Gastroesophageal sphincter (tissue), 4 donors: ENCODE measurements around the gene KLC1. TPM values are rescaled to one million over a fixed set of nuclear protein-coding genes. Genes with fewer than 3 reads are reported as not detected.

Source experiments
- ATAC-seq: fragments of 150-250 bp; one replicate; pipeline ENCODE4 v1.9.1; 2016; ENCODE audit warnings: mild to moderate bottlenecking, moderate library complexity
- H3K27ac ChIP-seq, 4 donors: fragments of 200-600 bp; sonication (generic) in 3 of 4; 1 replicate in 3 of 4; 2 replicates in 1 of 4; pipeline ENCODE4 v1.5.1; 2016 to 2019
- H3K27me3 ChIP-seq: fragments of 200-600 bp; sonication (generic); one replicate; pipeline ENCODE4 v1.5.1; 2019
- H3K36me3 ChIP-seq, 2 donors: fragments of 200-600 bp; sonication (generic); one replicate each; pipeline ENCODE4 v1.5.1; 2019; ENCODE audit warnings: control low read depth in 1 of 2
- H3K4me1 ChIP-seq, 3 donors: fragments of 200-600 bp; sonication (generic); 1 replicate in 2 of 3; 2 replicates in 1 of 3; pipeline ENCODE4 v1.5.1; 2016 to 2019; ENCODE audit warnings: control low read depth in 2 of 3
- H3K4me3 ChIP-seq, 2 donors: fragments of 200-600 bp; sonication (generic); one replicate each; pipeline ENCODE4 v1.5.1; 2019; ENCODE audit warnings: mild to moderate bottlenecking in 1 of 2, moderate library complexity in 1 of 2
- H3K9me3 ChIP-seq, 3 donors: fragments of 200-600 bp; sonication (generic); one replicate each; pipeline ENCODE4 v1.5.1; 2017 to 2019; ENCODE audit warnings: control low read depth in 2 of 3
- CTCF ChIP-seq, 4 experiments: fragments of 200-600 bp in 2 of 4; fragments of 450-650 bp in 2 of 4; sonication (generic) in 1 of 4; IDR thresholded peaks; one replicate each; pipeline ENCODE4 v1.5.1; 2017 to 2019; ENCODE audit warnings: antibody characterized with exemption in 4 of 4, mild to moderate bottlenecking in 2 of 4, moderate library complexity in 2 of 4
- EP300 ChIP-seq: sonication (generic); formaldehyde crosslinking; IDR thresholded peaks from one replicate; pipeline ENCODE4 v1.6.1; 2017; ENCODE audit warnings: antibody characterized with exemption, mild to moderate bottlenecking
- POLR2A ChIP-seq, 2 donors: fragments of 450-650 bp; IDR thresholded peaks; one replicate each; pipeline ENCODE4 v1.6.1; 2017; ENCODE audit warnings: antibody characterized with exemption in 2 of 2, mild to moderate bottlenecking in 2 of 2, moderate library complexity in 1 of 2
- POLR2AphosphoS5 ChIP-seq: sonication (generic); formaldehyde crosslinking; IDR thresholded peaks from one replicate; pipeline ENCODE4 v1.6.1; 2017; ENCODE audit warnings: antibody characterized with exemption
- WGBS, 2 donors: methylation state at CpG; one replicate each; pipeline ENCODE4 v1.1.5; 2018; ENCODE audit warnings: low coverage in 1 of 2; 5-methylcytosine and 5-hydroxymethylcytosine counted together
- total RNA-seq, 4 donors: library from RNA; depleted of rRNA; stranded (reverse); fragments of >200 nt; gene quantifications; one replicate each; pipeline ENCODE4 v1.1.0, GENCODE V29; 2016

The KLC1 gene
- total RNA-seq, 4 donors from 2014 or later, result 275 to 390 (median 339) TPM

DNA sequence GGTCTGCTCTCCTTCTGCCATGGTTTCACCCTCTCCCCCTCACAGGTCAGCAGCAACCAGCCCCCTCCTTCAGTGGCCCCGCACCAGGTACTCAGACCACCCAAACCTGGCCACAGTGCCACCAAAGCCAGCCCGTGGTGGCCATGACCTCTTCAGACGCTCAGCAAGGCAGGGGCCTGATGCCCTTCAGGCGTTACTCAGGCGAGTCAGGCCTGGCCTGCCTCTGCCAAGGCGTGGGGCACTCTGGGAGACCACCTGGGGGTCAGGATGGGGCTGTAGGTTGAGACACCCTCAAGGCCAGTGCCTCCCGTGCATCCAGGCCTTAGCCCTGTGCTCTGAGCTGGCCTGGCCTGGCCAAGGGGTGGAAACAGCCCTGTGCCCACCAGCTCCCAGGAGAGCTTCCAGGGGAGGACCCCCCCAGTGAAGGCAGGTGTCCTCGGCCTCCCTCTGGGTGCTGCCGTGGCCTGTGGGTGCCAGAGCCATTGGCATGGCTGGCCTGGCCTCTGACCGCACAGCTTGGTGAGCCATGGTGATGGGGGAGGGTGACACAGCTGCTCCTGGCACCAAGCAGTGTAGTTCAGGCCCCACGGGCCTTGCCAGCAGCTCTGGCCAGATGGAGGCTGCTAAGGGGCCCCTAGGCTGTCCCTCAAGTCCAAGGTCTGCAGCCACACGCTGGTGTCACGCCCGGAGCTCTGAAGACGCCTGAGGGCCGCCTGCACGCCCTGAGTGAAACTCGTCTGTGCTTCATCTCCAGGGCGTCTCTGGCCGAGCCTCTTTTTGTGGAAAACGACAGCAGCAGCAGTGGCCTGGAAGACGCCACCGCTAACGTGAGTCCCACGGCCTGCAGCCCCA lies 71.1 kb downstream of the KLC1 start:
- no peaks in the 10 kb centered on the region for H3K9me3 ChIP-seq
- peak overlapping the region in 3 of 4 donors; percentile 31 to 77 (median 33) for H3K27ac ChIP-seq
- 83 to 100% methylated on average over 1 of the region's 25 CpGs for WGBS, 2 donors
- TF ChIP-seq EP300, result no peak
- no peak for TF ChIP-seq POLR2AphosphoS5
- no peak for TF ChIP-seq POLR2A (IDR thresholded peaks at IDR 0.05)
- no peak for TF ChIP-seq CTCF (IDR thresholded peaks at IDR 0.05)
- H3K36me3 ChIP-seq, result peaks cover 0 to 79% of the 10 kb centered on the region in 2 donors
- H3K4me3 ChIP-seq, result no peak overlapping the region
- ATAC-seq, result no peak
- H3K27me3 ChIP-seq, result no peaks in the 10 kb centered on the region
- H3K4me1 ChIP-seq, result peaks cover 3 to 89% (median 37%) of the 10 kb centered on the region in 3 donors

- WGBS, 2 donors, result 90% methylated on average over 6 of the region's 21 CpGs; no CpG with 5 or more reads in 1 of the 2 donors
- no peak for ATAC-seq
- H3K27ac ChIP-seq, result peak overlapping the region in 1 of 4 donors; percentile 33
- H3K27me3 ChIP-seq, result no peaks in the 10 kb centered on the region
- H3K36me3 ChIP-seq, result peaks cover 0 to 85% of the 10 kb centered on the region in 2 donors
- no peak overlapping the region for H3K4me3 ChIP-seq
- no peaks in the 10 kb centered on the region for H3K9me3 ChIP-seq
- TF ChIP-seq EP300, result no peak
- no peak for TF ChIP-seq POLR2A (IDR thresholded peaks at IDR 0.05)
- TF ChIP-seq CTCF (IDR thresholded peaks at IDR 0.05), result no peak
- TF ChIP-seq POLR2AphosphoS5, result no peak
- H3K4me1 ChIP-seq, result peaks cover 3 to 86% (median 31%) of the 10 kb centered on the region in 3 donors
These were observed 71.9 kb downstream of the KLC1 start for GRCh38 chr14:103700753-103701490.

GRCh38 chr14:103702095-103702494 lies 73.1 kb downstream of the KLC1 start:
- H3K4me1 ChIP-seq, result peaks cover 3 to 86% (median 20%) of the 10 kb centered on the region in 3 donors
- no peak for ATAC-seq
- peaks cover 0 to 97% of the 10 kb centered on the region in 2 donors for H3K36me3 ChIP-seq
- no CpG with 5 or more reads among the region's 5 CpGs for WGBS, 2 donors
- H3K4me3 ChIP-seq, result no peak overlapping the region
- no peaks in the 10 kb centered on the region for H3K9me3 ChIP-seq
- H3K27me3 ChIP-seq, result no peaks in the 10 kb centered on the region
- no peak for TF ChIP-seq EP300
- H3K27ac ChIP-seq, result no peak overlapping the region

- TF ChIP-seq POLR2AphosphoS5 (no peak), EP300 (no peak), POLR2A (IDR thresholded peaks at IDR 0.05) (no peak), CTCF (IDR thresholded peaks at IDR 0.05) (no peak)
- Histone ChIP-seq H3K27ac (peak overlapping the region in 2 of 4 donors; percentile 36 to 67), H3K4me1 (peaks cover 0 to 82% (median 13%) of the 10 kb centered on the region in 3 donors), H3K27me3 (no peaks in the 10 kb centered on the region), H3K9me3 (no peaks in the 10 kb centered on the region), H3K4me3 (no peak overlapping the region), H3K36me3 (peaks cover 0 to 99% of the 10 kb centered on the region in 2 donors)
- no peak for ATAC-seq
- WGBS, 2 donors, result 36 to 70% methylated on average over 2 to 3 of the region's 29 CpGs
These were observed 73.8 kb downstream of the KLC1 start for GRCh38 chr14:103702497-103703432.
